ENCODE results near the gene MYLK.

MYLK gene

DNA sequence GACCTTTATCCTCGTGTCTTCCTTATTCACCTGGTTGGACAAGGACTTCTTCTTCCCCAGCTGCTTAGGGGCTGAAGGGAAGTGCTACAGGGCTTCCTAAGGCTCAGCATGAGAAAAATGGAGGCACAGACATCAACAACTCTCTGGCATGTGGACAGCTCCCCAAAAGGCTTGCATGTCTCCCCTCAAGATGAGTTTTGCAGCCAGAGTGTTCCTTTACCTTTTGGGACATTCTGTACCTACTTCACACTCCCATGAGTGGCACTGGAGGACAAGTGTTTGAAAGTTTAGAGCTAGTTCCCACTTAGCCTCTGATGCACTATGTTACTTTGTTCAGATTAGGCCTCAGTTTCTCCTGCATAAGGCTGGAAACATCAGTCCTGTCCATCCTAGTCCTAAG is 222.2 kb downstream of the MYLK start:
- DNase-seq, result no peak

GRCh38 chr3:123660900-123661299 is 223.2 kb downstream of the MYLK start:
- peak; percentile 93 for DNase-seq

GRCh38 chr3:123660141-123660675 is 223.9 kb downstream of the MYLK start:
- no peak for DNase-seq

DNA sequence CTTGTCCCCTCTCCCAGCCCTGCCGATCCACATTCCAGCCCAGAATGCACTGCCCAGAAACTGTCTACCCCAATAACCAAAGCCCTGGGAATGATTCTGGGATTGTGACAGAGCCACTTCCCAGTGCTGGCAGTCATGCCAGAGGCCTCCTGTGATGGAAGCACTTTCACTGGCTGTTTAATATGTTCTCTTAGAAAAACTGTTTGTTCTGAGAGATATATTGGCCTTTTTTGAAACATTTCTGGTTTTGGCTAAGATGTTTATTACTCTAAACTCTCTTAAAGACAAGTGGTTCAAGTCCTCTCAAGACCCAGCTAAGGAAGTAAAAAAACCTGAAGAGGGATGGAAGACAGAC is 225.3 kb downstream of the MYLK start:
- no peak for DNase-seq

- DNase-seq, result no peak
These were observed 225.8 kb downstream of the MYLK start for GRCh38 chr3:123658118-123658851.

- no peak for DNase-seq
These were observed 226.6 kb downstream of the MYLK start for GRCh38 chr3:123657568-123657967.

DNA sequence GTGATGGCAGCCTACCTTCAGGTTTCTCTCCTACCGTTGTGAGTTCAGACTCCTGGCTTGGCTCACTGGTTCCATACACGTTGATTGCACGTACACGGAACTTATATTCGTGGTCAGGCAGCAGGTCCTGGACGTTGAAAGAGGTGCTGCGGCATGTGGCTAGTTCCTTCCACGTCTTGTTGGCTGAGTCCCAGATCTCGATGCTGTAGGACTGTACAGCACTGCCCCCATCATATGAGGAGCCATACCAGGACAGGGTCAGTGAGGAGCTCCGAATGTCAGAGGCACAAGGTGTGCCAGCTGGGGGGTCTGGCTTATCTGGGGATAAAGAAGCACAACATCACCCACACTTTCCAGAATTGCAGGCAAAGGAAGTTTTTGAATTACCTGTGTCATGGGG is 227.0 kb downstream of the MYLK start:
- DNase-seq, result no peak

- DNase-seq, result no peak
These were observed 227.4 kb downstream of the MYLK start for GRCh38 chr3:123656691-123657090.

- no peak for DNase-seq
These were observed 227.9 kb downstream of the MYLK start for GRCh38 chr3:123656274-123656673.

GRCh38 chr3:123655400-123655799 is 228.7 kb downstream of the MYLK start:
- DNase-seq, result no peak

DNA sequence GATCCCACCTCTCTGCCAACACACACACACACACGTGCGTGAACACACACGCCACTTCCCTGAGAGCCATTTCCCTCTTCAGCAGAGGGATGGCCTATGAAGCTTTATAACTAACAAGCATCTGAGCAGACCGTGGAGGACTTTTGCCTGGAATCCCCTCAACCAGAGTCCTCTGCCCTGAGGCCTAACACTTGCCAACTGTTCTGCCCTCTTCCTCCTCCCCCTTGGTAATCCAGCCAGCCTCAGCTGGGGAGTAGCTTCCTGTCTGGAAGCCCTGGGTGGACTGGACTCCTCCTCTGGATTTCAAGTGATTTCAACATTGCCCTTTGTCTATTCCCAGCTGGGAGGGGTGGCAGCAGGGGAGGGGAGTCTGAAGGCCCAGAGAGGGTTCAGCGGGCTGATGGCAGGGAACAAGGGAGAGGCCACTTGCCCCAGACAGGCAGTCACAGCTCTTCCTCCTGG is 230.9 kb downstream of the MYLK start:
- peak; percentile 36 for DNase-seq

DNA sequence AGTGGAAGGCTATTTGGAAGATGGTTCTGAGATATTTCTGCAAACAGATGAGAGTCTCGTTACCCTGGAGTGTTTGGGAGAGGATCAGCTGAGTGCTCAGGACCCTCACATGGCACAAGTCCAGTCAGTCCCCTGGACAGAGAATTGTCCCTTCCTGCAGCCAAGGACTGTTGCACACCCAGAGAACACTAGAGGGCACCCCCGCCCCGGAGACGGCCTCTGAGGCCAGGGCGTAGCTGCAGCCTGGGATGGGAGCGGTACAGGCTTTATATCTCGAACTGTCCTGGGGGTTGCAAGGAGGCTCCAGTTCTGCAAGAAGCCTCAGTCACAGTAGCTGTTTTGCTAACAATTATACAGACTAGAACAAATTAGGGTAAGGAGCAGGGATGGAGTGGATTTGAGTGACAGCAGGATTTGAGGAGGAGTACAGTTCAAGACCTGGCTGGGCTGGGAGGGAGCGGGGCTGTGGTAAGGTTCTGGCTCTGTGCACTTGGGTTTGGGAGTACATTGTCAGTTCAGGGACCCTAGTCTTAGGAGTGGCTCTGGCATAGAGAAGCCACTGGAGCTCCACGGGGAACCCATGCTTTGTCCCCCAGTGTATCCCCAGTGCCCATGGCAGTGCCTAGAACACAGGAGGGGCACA is 231.7 kb downstream of the MYLK start:
- DNase-seq, result peak; percentile 81

GRCh38 chr3:123651449-123652341 is 232.4 kb downstream of the MYLK start:
- no peak for DNase-seq

DNA sequence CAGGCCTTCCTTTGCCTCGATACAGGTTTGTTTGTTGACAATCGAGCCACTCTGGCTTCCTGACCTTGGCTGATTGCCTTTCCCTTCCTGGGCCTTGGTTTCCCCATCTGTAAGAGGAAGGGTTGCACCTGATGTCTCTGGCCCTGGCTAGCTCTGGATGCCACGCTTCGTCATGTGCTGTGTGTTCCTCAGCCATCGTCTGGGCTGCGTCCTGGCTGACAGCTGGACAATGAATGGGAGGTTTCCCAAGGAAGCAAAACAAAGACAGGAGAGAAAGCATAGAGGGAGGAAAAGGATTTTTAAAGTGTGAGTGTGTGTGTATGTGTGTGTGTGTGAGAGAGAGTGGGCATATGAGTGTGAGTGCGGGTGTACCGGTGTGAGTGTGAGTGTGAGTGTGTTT is 234.0 kb downstream of the MYLK start:
- DNase-seq, result no peak

DNA sequence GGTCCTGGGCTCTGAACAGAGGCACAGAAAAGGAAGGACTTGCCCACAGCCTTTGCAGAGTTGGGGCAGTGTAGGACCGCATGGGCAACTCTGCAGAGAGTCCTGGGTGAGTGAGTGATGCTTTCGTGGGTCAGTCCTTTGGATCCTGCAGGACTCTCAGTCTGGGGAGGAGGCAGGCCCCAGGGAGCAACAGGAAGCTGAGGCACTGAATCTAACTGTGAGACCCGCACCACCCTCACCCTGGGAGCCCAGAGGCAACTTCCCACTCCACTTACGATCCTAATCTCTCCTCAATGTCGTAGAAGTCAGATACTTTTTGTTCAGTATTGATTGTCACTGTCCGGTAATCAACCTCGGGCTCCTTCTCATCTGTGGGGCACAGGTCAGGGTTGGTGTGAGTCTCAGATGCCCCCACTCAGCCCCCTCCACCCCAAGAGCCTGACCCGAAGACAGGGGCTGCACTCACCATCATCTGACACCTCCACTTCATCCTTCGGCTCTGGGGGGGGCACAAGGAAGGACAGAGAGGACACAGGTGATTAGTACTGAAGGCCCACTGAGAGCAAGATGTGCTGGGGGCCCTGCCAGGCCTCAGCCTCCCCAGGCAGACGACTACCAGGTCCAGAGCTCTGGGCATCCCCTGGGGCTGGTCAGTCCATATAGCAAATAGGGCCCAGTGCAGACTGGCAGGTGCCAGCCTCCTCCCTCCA is 235.3 kb downstream of the MYLK start:
- no peak for DNase-seq

GRCh38 chr3:123644358-123644757 is 239.8 kb downstream of the MYLK start:
- no peak for DNase-seq

GRCh38 chr3:123642957-123643330 is 241.2 kb downstream of the MYLK start:
- DNase-seq, result no peak

GRCh38 chr3:123642182-123642956 is 241.8 kb downstream of the MYLK start:
- DNase-seq, result peak; percentile 72

DNA sequence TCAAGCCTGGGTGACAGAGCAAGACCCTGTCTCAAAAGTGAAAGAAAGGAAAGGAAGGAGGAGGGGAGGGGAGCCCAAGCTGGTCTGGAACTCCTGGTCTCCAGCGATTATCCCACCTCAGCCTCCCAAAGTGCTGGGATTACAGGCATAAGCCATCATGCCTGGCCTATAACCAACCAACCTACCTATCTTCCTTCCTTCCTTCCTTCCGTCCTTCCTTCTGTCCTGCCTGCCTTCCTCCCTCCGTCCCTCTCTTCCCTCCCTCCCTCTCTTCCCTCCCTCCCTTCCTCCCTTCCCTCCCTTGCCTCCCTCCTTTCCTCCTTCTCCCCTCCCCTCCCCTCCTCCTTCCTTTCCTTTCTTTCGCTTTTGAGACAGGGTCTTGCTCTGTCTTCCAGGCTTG is 242.6 kb downstream of the MYLK start:
- DNase-seq, result no peak

GRCh38 chr3:123640740-123641462 is 243.2 kb downstream of the MYLK start:
- no peak for DNase-seq

- no peak for DNase-seq
These were observed 243.8 kb downstream of the MYLK start for GRCh38 chr3:123640311-123640710.

Measured in NCI-H1105 treated with DMSO at 0.1 percent for 48 hours (cell line).